Fibroblast of pulmonary artery (primary cell): ENCODE results near the gene INSR.
A peak's percentile ranks its signal among the peaks of the same experiment; 100 is the strongest.

Experiments
- DNase-seq: peaks from one replicate; pipeline ENCODE4 v3.0.0-alpha.2; 2010; ENCODE audit warnings: low read depth
- H3K4me3 ChIP-seq: replicated peaks from 2 replicates; pipeline ENCODE4 v1.5.1; 2011; ENCODE audit warnings: low read depth, mild to moderate bottlenecking, control low read depth, low read length, moderate library complexity
- CTCF ChIP-seq: IDR thresholded peaks from 2 replicates; pipeline ENCODE4 v1.5.1; 2011; ENCODE audit warnings: mild to moderate bottlenecking, control low read depth, low read length, inconsistent platforms; ENCODE audit errors: missing control alignments

The INSR gene

GRCh38 chr19:7196763-7197118 is 97.5 kb downstream of the INSR start:
- no peak for TF ChIP-seq CTCF
- peak overlapping the region; percentile 35 for H3K4me3 ChIP-seq
- peak; percentile 36 for DNase-seq

GRCh38 chr19:7195046-7195445 is 99.2 kb downstream of the INSR start:
- no peak overlapping the region for H3K4me3 ChIP-seq
- TF ChIP-seq CTCF, result no peak
- DNase-seq, result no peak

- no peak for DNase-seq
- H3K4me3 ChIP-seq, result no peak overlapping the region
- TF ChIP-seq CTCF, result no peak
Observed at GRCh38 chr19:7194566-7194965, 99.6 kb downstream of the INSR start.

- TF ChIP-seq CTCF, result no peak
- no peak overlapping the region for H3K4me3 ChIP-seq
- DNase-seq, result no peak
Observed at GRCh38 chr19:7191946-7192691, 102.1 kb downstream of the INSR start.

- DNase-seq, result peak; percentile 50
- H3K4me3 ChIP-seq, result no peak overlapping the region
- TF ChIP-seq CTCF, result no peak
Observed at GRCh38 chr19:7188698-7189629, 105.2 kb downstream of the INSR start.

GRCh38 chr19:7187605-7188339 is 106.4 kb downstream of the INSR start:
- TF ChIP-seq CTCF, result no peak
- no peak overlapping the region for H3K4me3 ChIP-seq
- no peak for DNase-seq
